Liver (tissue), 3 donors: Measurements from ENCODE around the gene TAF9B.

ENCODE experiments used
- EGR1 ChIP-seq, 2 donors: IDR thresholded peaks; 2 replicates each; pipeline ENCODE4 v1.6.1; 2016 to 2018; ENCODE audit warnings: antibody characterized with exemption in 2 of 2, low read depth in 2 of 2
- FOXA1 ChIP-seq: IDR thresholded peaks from 2 replicates; pipeline ENCODE4 v1.6.1; 2016; ENCODE audit warnings: antibody characterized with exemption
- FOXA2 ChIP-seq: IDR thresholded peaks from 2 replicates; pipeline ENCODE4 v1.6.1; 2016; ENCODE audit warnings: antibody characterized with exemption
- GABPA ChIP-seq, 2 donors: IDR thresholded peaks in 1 of 2; conservative IDR thresholded peaks in 1 of 2; 2 replicates each; pipeline ENCODE4 v1.6.1; 2016; ENCODE audit warnings: antibody characterized with exemption in 2 of 2, mild to moderate bottlenecking in 1 of 2, moderate library complexity in 1 of 2
- HNF4G ChIP-seq: IDR thresholded peaks from 2 replicates; pipeline ENCODE4 v1.6.1; 2016; ENCODE audit warnings: antibody characterized with exemption
- MAX ChIP-seq: IDR thresholded peaks from 2 replicates; pipeline ENCODE4 v1.6.1; 2016; ENCODE audit warnings: antibody characterized with exemption
- RAD21 ChIP-seq, 2 donors: IDR thresholded peaks; 2 replicates each; pipeline ENCODE4 v1.6.1; 2016; ENCODE audit warnings: antibody characterized with exemption in 2 of 2, mild to moderate bottlenecking in 2 of 2
- SP1 ChIP-seq: IDR thresholded peaks from 2 replicates; pipeline ENCODE4 v1.6.1; 2018; ENCODE audit warnings: antibody characterized with exemption, mild to moderate bottlenecking
- TAF1 ChIP-seq: conservative IDR thresholded peaks from 2 replicates; pipeline ENCODE4 v1.6.1; 2016; ENCODE audit warnings: antibody characterized with exemption, mild to moderate bottlenecking
- YY1 ChIP-seq: IDR thresholded peaks from 2 replicates; pipeline ENCODE4 v1.6.1; 2016; ENCODE audit warnings: antibody characterized with exemption, mild to moderate bottlenecking
- ZBTB33 ChIP-seq: IDR thresholded peaks from 2 replicates; pipeline ENCODE4 v1.6.1; 2016; ENCODE audit warnings: antibody characterized with exemption
- TF ChIP-seq, protein P1 (sequence below): fragments of 150-350 bp; IDR thresholded peaks from 2 replicates; pipeline ENCODE4 v1.5.1; 2017; ENCODE audit warnings: improper control_type of control experiment, low read depth, low read length; ENCODE audit not compliant: missing input control
- TF ChIP-seq, protein P2 (sequence below): IDR thresholded peaks from 2 replicates; pipeline ENCODE4 v1.6.1; 2016; ENCODE audit warnings: antibody characterized with exemption, mild to moderate bottlenecking
- donor health status: healthy.
- donor health status: healthy.

DNA sequence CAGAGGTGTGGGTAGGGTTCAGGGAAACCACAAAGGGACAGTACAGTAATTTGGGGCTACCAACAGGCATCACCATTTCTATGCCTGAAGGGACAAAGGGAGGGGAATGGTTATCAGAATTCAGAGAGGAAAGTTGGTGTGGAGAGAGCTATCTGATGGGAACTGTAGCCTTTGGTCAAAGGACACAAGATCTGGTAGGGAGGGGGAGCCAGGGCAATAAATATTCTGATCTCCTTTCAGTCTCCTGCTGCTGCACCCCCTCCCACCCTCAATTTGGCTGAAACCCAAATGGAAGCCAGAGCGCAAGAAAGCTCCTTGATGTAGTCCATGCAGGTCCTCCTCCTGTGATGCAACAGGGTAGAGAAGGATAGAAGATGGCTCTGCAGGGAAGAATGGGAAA, 20.8 kb downstream of the TAF9B start:
- TF ChIP-seq FOXA2: no peak
- TF ChIP-seq MAX: no peak
- TF ChIP-seq, protein P1, sequence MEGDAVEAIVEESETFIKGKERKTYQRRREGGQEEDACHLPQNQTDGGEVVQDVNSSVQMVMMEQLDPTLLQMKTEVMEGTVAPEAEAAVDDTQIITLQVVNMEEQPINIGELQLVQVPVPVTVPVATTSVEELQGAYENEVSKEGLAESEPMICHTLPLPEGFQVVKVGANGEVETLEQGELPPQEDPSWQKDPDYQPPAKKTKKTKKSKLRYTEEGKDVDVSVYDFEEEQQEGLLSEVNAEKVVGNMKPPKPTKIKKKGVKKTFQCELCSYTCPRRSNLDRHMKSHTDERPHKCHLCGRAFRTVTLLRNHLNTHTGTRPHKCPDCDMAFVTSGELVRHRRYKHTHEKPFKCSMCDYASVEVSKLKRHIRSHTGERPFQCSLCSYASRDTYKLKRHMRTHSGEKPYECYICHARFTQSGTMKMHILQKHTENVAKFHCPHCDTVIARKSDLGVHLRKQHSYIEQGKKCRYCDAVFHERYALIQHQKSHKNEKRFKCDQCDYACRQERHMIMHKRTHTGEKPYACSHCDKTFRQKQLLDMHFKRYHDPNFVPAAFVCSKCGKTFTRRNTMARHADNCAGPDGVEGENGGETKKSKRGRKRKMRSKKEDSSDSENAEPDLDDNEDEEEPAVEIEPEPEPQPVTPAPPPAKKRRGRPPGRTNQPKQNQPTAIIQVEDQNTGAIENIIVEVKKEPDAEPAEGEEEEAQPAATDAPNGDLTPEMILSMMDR: no peak
- TF ChIP-seq TAF1: no peak
- TF ChIP-seq FOXA1: no peak
- TF ChIP-seq, protein P2, sequence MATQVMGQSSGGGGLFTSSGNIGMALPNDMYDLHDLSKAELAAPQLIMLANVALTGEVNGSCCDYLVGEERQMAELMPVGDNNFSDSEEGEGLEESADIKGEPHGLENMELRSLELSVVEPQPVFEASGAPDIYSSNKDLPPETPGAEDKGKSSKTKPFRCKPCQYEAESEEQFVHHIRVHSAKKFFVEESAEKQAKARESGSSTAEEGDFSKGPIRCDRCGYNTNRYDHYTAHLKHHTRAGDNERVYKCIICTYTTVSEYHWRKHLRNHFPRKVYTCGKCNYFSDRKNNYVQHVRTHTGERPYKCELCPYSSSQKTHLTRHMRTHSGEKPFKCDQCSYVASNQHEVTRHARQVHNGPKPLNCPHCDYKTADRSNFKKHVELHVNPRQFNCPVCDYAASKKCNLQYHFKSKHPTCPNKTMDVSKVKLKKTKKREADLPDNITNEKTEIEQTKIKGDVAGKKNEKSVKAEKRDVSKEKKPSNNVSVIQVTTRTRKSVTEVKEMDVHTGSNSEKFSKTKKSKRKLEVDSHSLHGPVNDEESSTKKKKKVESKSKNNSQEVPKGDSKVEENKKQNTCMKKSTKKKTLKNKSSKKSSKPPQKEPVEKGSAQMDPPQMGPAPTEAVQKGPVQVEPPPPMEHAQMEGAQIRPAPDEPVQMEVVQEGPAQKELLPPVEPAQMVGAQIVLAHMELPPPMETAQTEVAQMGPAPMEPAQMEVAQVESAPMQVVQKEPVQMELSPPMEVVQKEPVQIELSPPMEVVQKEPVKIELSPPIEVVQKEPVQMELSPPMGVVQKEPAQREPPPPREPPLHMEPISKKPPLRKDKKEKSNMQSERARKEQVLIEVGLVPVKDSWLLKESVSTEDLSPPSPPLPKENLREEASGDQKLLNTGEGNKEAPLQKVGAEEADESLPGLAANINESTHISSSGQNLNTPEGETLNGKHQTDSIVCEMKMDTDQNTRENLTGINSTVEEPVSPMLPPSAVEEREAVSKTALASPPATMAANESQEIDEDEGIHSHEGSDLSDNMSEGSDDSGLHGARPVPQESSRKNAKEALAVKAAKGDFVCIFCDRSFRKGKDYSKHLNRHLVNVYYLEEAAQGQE: no peak
- TF ChIP-seq GABPA (IDR thresholded peaks at IDR 0.05 in 1 of 2, conservative IDR thresholded peaks at IDR 0.05 in 1 of 2): no peak
- TF ChIP-seq ZBTB33: no peak
- TF ChIP-seq HNF4G: no peak
- TF ChIP-seq SP1: no peak
- no peak for TF ChIP-seq EGR1 (IDR thresholded peaks at IDR 0.05; ENCODE audit: low read depth in 2 of 2)
- TF ChIP-seq YY1: no peak
- no peak for TF ChIP-seq RAD21 (IDR thresholded peaks at IDR 0.05)
